Mesenteric fat pad (tissue), 1 donor: ENCODE results near the gene PHACTR1. TPM values are rescaled to one million over a fixed set of nuclear protein-coding genes. Genes with fewer than 3 reads are reported as not detected.

ENCODE experiments used
- DNase-seq: peaks from one replicate; pipeline ENCODE4 v3.0.0-alpha.2; 2020; ENCODE audit warnings: low spot score
- total RNA-seq: library from RNA; stranded (reverse); fragmentation: NEBNext Ultra II Directional; extraction: Animal tissue kit (Norgen Biotek cat#: 25700); gene quantifications from one replicate; pipeline ENCODE4 v1.2.1, GENCODE V29; 2021
- donor health status: DM: yes; HTN: yes; CAD: no.

The PHACTR1 gene
- total RNA-seq, 1 donor from 2014 or later = 10.8 TPM

DNA sequence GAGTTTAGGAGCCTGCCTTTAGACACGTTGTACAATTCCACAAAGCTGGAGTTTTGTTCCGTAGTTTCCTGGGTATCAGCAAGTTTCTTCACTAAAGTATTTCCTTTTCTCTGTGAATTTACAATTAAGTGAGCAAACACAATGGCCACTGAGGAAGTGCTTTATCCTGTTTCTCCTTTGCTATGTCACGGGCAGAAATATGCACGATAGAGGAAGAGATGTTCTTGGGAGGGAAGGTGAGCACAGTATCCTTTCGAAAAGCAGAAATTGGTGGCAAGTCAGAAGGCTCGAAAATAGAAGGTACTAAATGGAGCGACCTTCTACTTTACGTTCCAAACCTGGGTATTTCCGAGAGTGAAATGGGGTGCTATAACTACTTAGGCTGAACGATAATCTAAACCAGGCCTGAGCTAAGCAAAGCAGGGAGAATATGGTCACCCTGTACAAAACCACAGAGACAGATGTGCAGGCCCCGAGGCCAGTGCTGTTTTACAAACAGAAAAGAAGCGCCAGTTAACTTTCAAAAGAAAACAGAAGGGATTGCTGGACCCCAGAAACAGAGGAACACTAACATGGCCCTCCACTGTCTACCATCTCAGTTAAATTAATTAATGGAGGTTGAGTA lies 352.1 kb downstream of the PHACTR1 start:
- DNase-seq = no peak

DNA sequence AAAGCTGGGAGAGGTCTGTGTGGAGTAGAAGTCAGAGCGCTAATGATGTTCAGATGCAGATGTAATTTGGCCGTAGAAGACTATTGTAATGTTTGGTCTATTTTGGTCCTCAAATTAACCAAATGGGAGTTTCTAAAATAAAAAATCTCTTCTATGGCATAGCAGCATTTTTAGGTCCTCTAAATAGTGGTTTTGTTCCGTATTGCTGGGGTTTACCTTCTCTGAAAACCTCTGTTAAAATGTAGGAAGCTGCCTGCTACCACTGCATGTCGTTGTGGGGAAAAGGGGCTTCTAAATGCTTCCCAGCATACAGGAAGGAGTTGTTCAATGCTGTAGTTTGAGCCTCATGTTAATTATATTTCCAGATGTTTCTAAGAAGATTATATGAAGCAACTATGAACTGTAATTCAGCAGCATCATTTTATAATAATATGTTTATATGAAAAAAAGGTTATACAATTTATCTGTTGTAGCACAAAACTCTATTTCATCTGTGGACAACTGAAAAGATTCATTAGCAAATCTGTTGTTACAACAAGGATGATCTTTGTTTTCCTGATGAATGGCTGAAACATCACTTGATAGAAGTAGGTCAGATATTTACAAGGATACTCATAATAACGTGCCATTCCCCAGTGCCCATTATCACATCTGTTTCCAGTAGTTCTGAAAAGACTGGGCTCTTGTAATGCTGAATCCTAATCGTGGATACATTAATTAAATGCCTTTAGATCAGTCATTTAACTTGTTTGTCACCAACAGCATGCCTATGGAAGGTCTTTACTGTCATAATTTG lies 355.2 kb downstream of the PHACTR1 start:
- DNase-seq = no peak

- DNase-seq = no peak
Observed at GRCh38 chr6:13072686-13073347, 356.2 kb downstream of the PHACTR1 start.

DNA sequence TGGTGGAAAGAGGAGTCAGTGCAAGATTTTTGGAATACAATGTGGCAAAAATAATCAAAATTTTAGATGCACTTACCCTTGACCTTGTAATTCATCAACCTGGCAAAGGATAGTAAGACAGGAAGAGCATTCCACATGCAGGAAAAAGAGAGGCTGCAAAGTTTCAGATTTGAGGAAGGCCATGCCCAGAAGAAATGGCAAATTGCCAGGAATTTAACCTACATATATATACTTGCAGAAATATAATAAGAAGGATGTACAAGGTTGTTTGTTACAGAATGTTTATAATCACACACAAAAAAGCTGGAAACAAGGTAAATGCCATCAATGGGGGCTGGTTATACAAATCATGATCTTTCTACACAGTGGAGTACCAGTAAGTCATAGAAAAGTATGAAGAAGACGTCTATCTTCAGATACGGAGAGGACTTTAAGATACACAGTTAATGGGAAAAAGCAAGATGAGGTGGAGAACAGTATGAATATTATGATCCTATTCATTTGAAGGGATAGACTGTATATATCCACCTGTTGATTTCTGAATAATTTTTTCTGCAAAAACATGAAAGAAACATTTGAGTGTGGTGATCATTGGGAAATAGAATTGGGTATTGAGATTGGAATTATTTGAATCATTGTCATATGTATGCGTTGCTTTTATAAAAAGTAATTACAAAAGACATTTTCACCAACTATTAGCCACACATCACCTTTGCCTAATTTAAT lies 358.0 kb downstream of the PHACTR1 start:
- DNase-seq = no peak

DNA sequence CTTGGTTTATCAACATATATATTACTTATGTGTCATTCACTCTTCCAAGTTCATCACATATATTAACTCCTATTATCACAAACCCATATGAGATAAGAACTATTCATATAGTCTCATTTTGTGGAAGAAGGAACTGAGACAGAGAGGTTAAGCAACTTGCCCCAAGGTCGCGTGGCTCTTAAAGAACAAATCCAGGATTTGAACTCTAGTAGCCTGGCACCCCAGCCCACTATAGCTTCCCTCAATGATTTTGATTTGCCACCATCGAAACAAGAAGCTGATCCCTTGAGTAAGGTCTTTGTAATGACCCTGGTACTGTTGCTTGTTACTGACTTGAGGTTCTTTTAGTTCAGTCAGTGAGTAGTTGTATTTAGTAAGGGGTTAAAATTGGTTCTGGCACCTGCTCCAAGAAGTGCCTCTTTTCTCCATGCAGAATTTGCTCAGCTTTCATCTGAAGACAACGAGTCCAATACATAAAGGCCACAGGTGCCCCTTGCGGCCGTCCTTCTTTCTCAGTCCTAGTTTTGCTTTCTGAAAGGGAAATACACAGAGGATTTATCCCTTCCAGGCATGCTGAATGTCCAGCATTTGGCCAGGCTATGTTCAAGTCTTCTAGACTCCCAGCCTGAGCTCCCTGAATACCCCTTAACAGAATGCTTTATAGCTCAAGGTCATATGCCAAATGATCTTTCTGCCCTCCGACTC lies 358.7 kb downstream of the PHACTR1 start:
- no peak for DNase-seq

GRCh38 chr6:13076575-13076974 lies 360.0 kb downstream of the PHACTR1 start:
- no peak for DNase-seq

- DNase-seq = no peak
Observed at GRCh38 chr6:13077117-13077516, 360.6 kb downstream of the PHACTR1 start.

GRCh38 chr6:13079096-13079723 lies 362.6 kb downstream of the PHACTR1 start:
- DNase-seq = no peak

DNA sequence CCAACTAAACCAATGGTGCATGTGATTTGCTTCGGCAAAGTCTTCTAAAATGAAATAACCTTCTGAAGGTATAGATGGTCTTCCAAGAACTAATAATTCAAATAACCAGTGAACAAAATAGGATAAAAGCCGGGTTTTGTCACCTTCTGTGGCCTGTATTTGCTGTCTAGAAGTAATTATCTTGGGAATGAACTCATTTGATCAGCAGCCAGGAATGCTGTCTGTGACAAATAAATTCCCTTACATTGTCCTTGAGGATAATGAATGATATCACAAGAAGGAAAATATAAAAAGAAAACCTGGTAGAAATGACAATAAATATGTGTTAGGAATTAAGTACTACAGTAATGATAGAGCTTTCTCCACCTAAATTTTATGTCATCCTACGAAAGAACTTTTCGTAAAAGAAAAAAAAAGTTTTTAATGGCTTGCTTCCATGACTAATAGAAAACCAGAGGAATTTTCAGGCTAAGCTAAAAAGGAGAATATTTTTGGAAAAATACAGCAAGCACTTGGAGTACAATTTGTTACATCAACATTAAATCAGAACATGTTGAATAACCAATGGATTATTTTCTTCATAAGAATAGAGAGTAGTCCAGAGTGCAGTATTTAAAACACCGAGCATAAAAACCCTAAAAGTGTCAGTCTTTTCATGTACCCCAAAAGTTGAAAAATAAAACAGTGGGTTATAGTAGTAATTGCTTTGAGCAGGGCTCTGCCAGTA lies 364.1 kb downstream of the PHACTR1 start:
- no peak for DNase-seq

DNA sequence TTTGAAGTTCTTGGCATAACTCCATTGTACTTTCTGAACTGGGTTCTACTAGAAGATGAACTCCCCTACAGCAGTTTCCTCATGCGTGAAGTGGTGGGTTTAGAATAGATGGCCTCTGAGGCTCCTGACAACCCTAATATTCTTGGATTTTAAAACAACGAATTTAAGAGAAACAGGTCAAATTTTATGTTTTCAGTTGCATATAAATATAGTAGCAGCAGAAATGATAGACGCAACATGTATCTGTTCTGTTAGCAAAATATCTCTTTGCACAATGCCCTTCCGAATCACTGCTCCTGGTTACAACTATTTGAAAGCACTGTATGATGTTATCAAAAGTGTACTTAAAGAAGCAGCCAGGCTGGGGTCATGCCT lies 364.6 kb downstream of the PHACTR1 start:
- no peak for DNase-seq

- no peak for DNase-seq
Observed at GRCh38 chr6:13089296-13089994, 372.9 kb downstream of the PHACTR1 start.

- no peak for DNase-seq
Observed at GRCh38 chr6:13091192-13091591, 374.6 kb downstream of the PHACTR1 start.

DNA sequence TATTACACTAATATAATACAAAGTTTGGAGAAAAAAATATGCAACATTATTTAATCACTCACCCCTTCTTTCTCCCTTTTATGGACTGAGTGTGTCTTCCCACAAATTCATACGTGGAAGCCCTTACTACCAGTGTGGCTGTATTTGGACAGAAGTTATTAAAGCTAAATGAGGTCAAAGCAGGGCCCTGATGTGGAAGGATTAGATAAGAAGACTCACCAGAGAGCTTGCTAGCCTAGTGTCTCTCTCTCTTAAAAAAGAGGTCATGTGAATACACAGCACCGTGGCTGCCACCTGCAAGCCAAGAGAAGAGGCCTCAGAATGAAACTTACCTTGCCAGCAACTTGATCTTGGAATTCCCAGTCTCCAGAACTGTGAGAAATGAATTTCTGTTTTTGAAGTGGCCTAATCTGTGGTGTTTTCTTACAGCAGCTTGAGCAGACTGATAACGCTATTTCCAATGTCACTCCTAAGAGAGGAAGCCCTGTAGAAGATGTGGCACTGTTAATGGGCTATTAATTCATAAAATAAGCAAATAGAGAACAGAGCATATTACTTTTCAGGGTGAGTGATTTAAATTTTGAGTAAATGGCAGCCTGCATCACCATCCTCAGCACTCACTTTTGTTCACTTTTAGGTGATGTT lies 378.3 kb downstream of the PHACTR1 start:
- DNase-seq = no peak

DNA sequence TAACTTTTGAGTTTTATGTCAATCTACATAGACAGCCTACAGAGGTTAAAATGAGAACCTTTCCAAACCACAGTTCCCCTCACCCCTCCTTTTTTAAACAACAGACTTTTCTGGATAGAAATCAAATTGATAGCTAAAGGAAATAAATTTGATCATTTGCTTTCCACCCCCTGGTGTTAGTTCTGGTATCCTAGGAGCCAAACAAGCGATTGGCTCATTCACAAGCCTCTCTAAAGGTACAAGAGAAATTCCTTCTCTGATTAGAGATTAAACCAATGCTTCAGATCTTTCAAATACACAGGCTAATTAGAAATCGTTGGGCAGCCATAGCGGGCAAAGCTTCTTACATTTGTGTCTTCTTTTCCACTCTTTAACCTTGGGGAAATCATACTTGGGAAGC lies 379.5 kb downstream of the PHACTR1 start:
- DNase-seq = no peak

DNA sequence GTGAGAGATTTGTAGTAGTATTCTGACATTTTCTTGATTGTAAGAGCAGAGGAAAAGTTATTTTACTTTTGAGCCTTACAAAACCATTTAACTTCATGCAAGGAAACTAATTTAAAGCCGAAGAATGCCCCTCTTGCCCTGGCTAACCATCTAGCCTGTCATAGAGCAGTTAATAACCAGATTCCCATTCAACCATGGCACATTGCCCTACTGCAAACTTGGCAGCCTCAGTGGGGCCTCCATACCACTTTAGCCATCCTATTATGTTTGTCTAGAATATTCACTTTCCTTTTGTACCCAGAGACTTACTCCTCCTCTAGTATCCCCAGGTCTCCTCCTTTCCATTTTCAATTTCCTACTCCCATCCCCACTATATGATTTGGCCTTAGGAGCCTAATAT lies 380.9 kb downstream of the PHACTR1 start:
- DNase-seq = no peak

- no peak for DNase-seq
Observed at GRCh38 chr6:13098006-13098405, 381.4 kb downstream of the PHACTR1 start.

DNA sequence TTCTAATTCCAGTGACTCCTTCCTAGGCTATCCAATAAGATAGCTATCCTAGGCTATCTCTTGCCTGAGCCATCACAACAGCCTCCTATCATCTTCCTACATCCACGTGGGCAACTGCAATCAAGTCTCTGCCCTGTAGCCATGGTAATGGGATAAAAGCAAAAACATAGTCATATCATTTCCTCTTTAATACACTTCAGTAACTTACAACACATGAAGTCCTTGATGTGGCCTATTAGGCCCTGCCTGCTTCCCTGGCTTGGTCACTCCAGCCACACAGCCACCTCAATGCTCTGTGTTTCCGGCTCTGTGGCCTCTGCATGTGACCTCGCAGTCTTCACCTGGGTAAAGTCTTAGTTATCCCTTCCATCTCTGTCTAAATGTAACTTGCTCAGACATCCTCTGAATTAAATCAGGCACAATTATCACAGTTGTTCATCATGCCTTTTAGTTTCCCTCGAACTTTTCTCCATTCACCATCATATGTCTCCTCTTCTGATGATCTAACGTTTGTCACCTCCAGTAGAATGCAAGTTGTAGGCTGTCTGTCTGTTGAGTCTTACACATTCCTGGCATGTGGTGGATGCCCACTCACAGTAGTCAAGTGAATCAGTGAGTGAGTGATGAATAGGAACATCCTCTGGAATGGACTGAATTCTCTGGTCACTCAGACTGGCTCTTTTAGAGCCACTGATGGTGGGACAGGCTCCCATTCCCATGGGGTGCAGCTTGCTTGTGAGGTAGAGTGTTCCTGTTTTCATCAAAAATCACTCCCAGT lies 382.4 kb downstream of the PHACTR1 start:
- DNase-seq = no peak

GRCh38 chr6:13099771-13100170 lies 383.2 kb downstream of the PHACTR1 start:
- no peak for DNase-seq
